OCI-LY7 (cell line): Measurements from ENCODE around the gene KRT6A. TPM values are rescaled to one million over a fixed set of nuclear protein-coding genes. Genes with fewer than 3 reads are reported as not detected.

ENCODE experiments used
- BruUV-seq: library from RNA; stranded (reverse); fragments of 400-500 nt; replicated peaks from 2 replicates; lab custom pipeline; 2021; lab: Mats Ljungman, UMichigan
- CTCF ChIA-PET: fragments of 300-600 bp; sonication (Branson Sonifier 250); formaldehyde crosslinking; loops from one replicate; lab custom pipeline; 2022; ENCODE audit warnings: antibody characterized with exemption; ENCODE audit not compliant: unreplicated experiment; lab: Charles Lee
- POLR2A ChIA-PET: fragments of 300-600 bp; sonication (Branson Sonifier 250); formaldehyde crosslinking; loops from one replicate; lab custom pipeline; 2022; ENCODE audit warnings: antibody characterized with exemption; lab: Charles Lee
- DNase-seq: peaks from one replicate; pipeline ENCODE4 v3.0.0-alpha.2; 2015; ENCODE audit warnings: low spot score
- H2AFZ ChIP-seq: fragments of 200-600 bp; sonication (generic), shearing (Covaris generic); 2 replicates; pipeline ENCODE4 v1.6.1; 2014; ENCODE audit warnings: mild to moderate bottlenecking, antibody characterized with exemption, low read length, moderate library complexity
- H3K27ac ChIP-seq: fragments of 200-600 bp; sonication (generic); 2 replicates; pipeline ENCODE4 v1.5.1; 2014; ENCODE audit warnings: mixed run types, low read depth, mild to moderate bottlenecking, moderate library complexity, low read length, inconsistent platforms; ENCODE audit not compliant: poor library complexity, severe bottlenecking
- H3K36me3 ChIP-seq: fragments of 200-600 bp; sonication (generic); 2 replicates; pipeline ENCODE4 v1.6.1; 2014; ENCODE audit warnings: mild to moderate bottlenecking, antibody characterized with exemption, low read length, moderate library complexity, mixed read lengths; ENCODE audit not compliant: insufficient read depth
- H3K4me1 ChIP-seq: fragments of 200-600 bp; sonication (generic); 2 replicates; pipeline ENCODE4 v1.5.1; 2014; ENCODE audit warnings: mild to moderate bottlenecking, low read length; ENCODE audit not compliant: insufficient read depth, poor library complexity, severe bottlenecking
- H3K4me2 ChIP-seq: fragments of 200-600 bp; sonication (generic); 2 replicates; pipeline ENCODE4 v1.6.1; 2014; ENCODE audit warnings: mild to moderate bottlenecking, low read length
- H3K4me3 ChIP-seq: fragments of 200-600 bp; sonication (generic); 2 replicates; pipeline ENCODE4 v1.5.1; 2014; ENCODE audit warnings: mild to moderate bottlenecking, low read depth, low read length; ENCODE audit not compliant: poor library complexity, severe bottlenecking
- H3K79me2 ChIP-seq: fragments of 200-600 bp; sonication (generic); 2 replicates; pipeline ENCODE4 v1.6.1; 2016; ENCODE audit warnings: low read depth, mild to moderate bottlenecking, low read length, moderate library complexity, mixed read lengths; ENCODE audit not compliant: insufficient read depth
- H3K9me2 ChIP-seq: fragments of 200-600 bp; sonication (generic); 2 replicates; pipeline ENCODE4 v1.6.1; 2016; ENCODE audit warnings: mild to moderate bottlenecking, low read length, mixed read lengths; ENCODE audit not compliant: insufficient read depth
- H3K9me3 ChIP-seq: fragments of 200-600 bp; sonication (generic); 2 replicates; pipeline ENCODE4 v1.6.1; 2014; ENCODE audit warnings: mild to moderate bottlenecking, mixed run types, low read length, mixed read lengths
- H4K20me1 ChIP-seq: fragments of 200-600 bp; sonication (generic); 2 replicates; pipeline ENCODE4 v1.6.1; 2014; ENCODE audit warnings: mild to moderate bottlenecking, antibody characterized with exemption, low read length, moderate library complexity, mixed read lengths; ENCODE audit not compliant: insufficient read depth
- EZH2phosphoT487 ChIP-seq: fragments of 200-600 bp; sonication (generic); IDR thresholded peaks from 2 replicates; pipeline ENCODE4 v1.6.1; 2018; ENCODE audit warnings: low read depth, borderline replicate concordance, mild to moderate bottlenecking, mixed run types, antibody characterized with exemption, low read length, moderate library complexity, mixed read lengths
- intact Hi-C: fragments of 100-400 bp; cut with micrococcal nuclease; formaldehyde crosslinking; loops from one replicate; pipeline ENCODE4 v1.10.0; 2022; ENCODE audit not compliant: unreplicated experiment
- total RNA-seq, 2 experiments: library from RNA; depleted of rRNA in 1 of 2; stranded (reverse); fragments of >200 nt in 1 of 2; shearing (Covaris generic) in 1 of 2; gene quantifications; 2 replicates each; pipeline ENCODE4 v1.2.3, GENCODE V29; 2014 to 2022
- TF ChIP-seq, protein P1 (sequence below): fragments of 200-600 bp; sonication (generic); conservative IDR thresholded peaks from 2 replicates; pipeline ENCODE4 v1.5.1; 2014; ENCODE audit warnings: mild to moderate bottlenecking, antibody characterized with exemption, low read length, moderate library complexity, mixed read lengths

Gene KRT6A
- total RNA-seq, 2 experiments from 2014 or later = 0.74 TPM; not detected in 1

DNA sequence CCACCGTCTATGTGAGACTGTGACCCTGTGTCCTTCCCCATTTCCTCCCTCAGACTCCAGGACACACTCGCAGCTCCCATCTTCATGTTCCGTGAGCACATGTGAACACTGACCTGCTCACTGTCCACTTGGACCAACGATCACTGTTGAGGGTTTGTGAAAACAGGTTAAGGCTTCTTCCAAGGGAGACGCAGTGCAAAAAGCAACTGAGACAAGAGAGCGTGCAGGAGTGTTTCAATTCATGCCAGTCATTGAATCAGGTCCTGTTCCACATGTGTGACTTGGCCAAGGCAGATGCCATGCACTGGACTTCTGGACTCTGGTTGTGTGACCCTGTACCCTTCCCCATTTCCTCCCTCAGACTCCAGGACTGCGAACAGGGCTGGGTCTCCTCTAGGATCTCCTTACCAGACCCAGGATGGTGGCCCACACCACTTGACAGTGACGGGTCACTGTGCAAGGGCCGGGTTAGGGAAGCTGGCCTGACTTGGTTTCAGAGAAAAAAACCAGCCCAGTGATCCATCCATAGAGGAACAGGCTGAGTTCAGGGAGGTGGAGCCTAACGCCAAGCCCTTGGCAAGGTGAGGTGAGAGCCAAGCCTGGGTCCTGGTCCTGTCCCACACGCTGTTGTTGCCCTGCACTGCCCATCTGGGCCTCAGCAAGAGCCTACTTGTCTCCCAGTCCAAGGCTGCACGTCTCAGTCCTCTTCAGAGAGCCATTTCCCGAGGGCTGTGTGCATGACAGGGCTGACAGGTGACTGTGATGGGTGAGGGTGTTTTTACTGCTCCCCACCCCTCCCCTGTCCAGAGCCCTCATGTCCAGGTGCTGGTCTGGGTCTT is 32.8 kb upstream of the KRT6A start:
- TF ChIP-seq, protein P1, sequence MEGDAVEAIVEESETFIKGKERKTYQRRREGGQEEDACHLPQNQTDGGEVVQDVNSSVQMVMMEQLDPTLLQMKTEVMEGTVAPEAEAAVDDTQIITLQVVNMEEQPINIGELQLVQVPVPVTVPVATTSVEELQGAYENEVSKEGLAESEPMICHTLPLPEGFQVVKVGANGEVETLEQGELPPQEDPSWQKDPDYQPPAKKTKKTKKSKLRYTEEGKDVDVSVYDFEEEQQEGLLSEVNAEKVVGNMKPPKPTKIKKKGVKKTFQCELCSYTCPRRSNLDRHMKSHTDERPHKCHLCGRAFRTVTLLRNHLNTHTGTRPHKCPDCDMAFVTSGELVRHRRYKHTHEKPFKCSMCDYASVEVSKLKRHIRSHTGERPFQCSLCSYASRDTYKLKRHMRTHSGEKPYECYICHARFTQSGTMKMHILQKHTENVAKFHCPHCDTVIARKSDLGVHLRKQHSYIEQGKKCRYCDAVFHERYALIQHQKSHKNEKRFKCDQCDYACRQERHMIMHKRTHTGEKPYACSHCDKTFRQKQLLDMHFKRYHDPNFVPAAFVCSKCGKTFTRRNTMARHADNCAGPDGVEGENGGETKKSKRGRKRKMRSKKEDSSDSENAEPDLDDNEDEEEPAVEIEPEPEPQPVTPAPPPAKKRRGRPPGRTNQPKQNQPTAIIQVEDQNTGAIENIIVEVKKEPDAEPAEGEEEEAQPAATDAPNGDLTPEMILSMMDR = no peak
- TF ChIP-seq EZH2phosphoT487 = no peak

DNA sequence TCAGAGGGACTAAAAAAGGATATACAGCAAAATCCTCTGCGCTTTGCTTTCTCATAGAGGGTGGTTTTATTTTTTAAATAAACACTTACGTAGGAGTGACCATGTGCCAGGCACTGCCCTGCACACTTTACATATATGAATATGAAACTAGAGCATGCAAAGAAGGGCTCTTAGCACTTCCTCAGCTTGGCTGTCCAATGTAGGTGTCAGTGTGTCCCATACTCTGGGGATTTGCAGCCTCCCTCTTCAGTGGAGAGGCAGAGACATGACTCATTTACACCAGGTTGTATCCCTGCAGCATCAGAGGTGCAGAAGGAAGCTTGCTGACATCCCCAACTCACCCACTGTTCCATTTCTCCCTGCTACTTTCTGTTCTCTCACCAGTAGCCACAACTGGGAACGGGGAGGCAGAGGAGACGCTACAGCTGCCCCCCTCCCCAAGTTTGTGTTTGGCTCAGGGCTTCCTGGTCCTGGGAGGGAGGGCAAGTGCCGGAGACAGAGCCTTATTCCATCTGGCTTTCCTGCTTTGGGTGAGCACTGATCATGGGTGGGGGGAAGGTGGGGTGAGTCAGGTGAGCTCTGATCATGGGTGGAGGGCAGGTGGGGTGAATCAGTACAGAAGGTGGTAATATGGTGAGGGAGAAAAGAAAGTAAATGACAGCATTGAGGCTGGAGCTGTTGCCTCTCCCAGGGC is 32.0 kb upstream of the KRT6A start:
- intact Hi-C loops = no loop called here
- no peaks in the 10 kb centered on the region for H3K36me3 ChIP-seq
- no peak for TF ChIP-seq EZH2phosphoT487
- TF ChIP-seq, protein P1 = no peak
- no peaks in the 10 kb centered on the region for H3K79me2 ChIP-seq
- no TSS peak for BruUV-seq
- no peaks in the 10 kb centered on the region for H3K9me3 ChIP-seq
- no peak overlapping the region for H3K27ac ChIP-seq
- H2AFZ ChIP-seq = no peak overlapping the region
- H3K4me2 ChIP-seq = no peak overlapping the region
- no peaks in the 10 kb centered on the region for H3K4me1 ChIP-seq
- no peaks in the 10 kb centered on the region for H3K9me2 ChIP-seq
- DNase-seq = no peak
- POLR2A ChIA-PET = no interaction called here
- H3K4me3 ChIP-seq = no peak overlapping the region
- H4K20me1 ChIP-seq = no peaks in the 10 kb centered on the region
- CTCF ChIA-PET = no interaction called here

More for the DNA sequence above, 32.8 kb upstream of the KRT6A start:
- no peaks in the 10 kb centered on the region for H3K79me2 ChIP-seq
- H4K20me1 ChIP-seq = no peaks in the 10 kb centered on the region
- no peak overlapping the region for H3K4me3 ChIP-seq
- H2AFZ ChIP-seq = no peak overlapping the region
- no peak for DNase-seq
- H3K9me3 ChIP-seq = no peaks in the 10 kb centered on the region
- H3K27ac ChIP-seq = no peak overlapping the region
- H3K4me2 ChIP-seq = no peak overlapping the region
- no TSS peak for BruUV-seq
- H3K36me3 ChIP-seq = no peaks in the 10 kb centered on the region
- intact Hi-C loops = no loop called here
- no peaks in the 10 kb centered on the region for H3K4me1 ChIP-seq
- CTCF ChIA-PET = no interaction called here
- H3K9me2 ChIP-seq = no peaks in the 10 kb centered on the region
- POLR2A ChIA-PET = no interaction called here
